Measurements from ENCODE around the gene TMA7. TPM values are rescaled to one million over a fixed set of nuclear protein-coding genes. Genes with fewer than 3 reads are reported as not detected.

Gene TMA7
- total and polyA plus RNA-seq, 9 of the 15 experiments (the other 6 are each of a cell fraction or from before 2014, with no cell fraction given): 209 to 1,003 (median 486) TPM

DNA sequence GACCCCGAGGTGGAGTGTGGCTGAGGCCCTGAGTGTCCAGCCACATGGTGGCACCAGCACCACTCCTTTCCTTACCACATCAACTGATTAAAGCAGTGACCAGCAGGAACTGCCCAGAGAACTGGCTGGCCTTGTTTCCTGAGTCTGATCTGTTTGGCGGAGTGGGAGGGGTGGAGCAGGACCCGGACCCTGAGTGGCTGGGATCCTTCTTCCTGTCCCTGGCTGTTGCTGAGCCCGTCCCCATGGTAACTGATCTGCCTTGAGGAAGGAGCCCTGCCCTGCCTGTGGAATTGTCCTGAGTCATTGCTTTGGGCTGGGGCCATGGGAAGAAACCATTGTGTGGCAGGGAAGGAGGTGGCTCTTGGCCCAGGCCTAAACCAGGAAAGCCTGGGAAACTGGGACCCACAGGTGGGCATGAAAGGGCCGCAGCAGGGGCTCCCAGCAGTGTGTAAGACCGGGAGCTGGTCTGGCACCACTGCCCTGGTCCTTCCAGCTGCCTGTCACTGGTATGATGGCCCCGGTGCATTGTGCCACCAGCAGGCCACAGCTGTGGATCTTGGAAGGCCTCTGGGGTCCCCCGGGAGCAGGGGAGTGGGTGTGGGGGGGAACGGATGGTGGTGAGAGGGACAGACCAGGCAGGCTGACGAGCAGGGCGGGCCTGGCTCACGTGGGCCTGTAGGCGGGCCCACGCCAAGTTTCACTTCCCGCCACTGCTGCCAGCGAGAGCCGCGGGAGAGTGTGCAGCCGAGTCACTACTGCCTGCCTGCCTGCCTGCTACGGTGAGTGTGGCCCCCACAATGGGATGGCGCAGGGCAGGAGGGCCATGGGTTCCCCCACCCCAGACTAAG, 25.7 kb downstream of the TMA7 start (continued):
- TF ChIP-seq ZNF518B (CRISPR knock-in tag; IDR thresholded peaks at IDR 0.05) (no peak), ZNF778 (CRISPR knock-in tag; IDR thresholded peaks at IDR 0.05) (no peak), CAMTA2 (CRISPR knock-in tag; conservative IDR thresholded peaks at IDR 0.05) (no peak), SP1 (CRISPR knock-in tag; IDR thresholded peaks at IDR 0.05) (no peak), KLF10 (CRISPR knock-in tag; IDR thresholded peaks at IDR 0.05) (no peak), ZSCAN29 (IDR thresholded peaks at IDR 0.05) (no peak), REST (IDR thresholded peaks at IDR 0.05; ENCODE audit: borderline replicate concordance) (peak; percentile 83), REST (CRISPR knock-in tag; IDR thresholded peaks at IDR 0.05; ENCODE audit: low read depth) (no peak), NCOA4 (IDR thresholded peaks at IDR 0.05; ENCODE audit: partially characterized antibody) (no peak), XRCC3 (IDR thresholded peaks at IDR 0.05) (no peak), EWSR1 (IDR thresholded peaks at IDR 0.05; ENCODE audit: borderline replicate concordance, low read depth, partially characterized antibody) (no peak), TSC22D4 (tag; IDR thresholded peaks at IDR 0.05) (no peak), PRPF4 (IDR thresholded peaks at IDR 0.05; ENCODE audit: insufficient read depth, low read depth, low read length, poor library complexity, severe bottlenecking) (no peak)
- TF ChIP-seq, protein P1, sequence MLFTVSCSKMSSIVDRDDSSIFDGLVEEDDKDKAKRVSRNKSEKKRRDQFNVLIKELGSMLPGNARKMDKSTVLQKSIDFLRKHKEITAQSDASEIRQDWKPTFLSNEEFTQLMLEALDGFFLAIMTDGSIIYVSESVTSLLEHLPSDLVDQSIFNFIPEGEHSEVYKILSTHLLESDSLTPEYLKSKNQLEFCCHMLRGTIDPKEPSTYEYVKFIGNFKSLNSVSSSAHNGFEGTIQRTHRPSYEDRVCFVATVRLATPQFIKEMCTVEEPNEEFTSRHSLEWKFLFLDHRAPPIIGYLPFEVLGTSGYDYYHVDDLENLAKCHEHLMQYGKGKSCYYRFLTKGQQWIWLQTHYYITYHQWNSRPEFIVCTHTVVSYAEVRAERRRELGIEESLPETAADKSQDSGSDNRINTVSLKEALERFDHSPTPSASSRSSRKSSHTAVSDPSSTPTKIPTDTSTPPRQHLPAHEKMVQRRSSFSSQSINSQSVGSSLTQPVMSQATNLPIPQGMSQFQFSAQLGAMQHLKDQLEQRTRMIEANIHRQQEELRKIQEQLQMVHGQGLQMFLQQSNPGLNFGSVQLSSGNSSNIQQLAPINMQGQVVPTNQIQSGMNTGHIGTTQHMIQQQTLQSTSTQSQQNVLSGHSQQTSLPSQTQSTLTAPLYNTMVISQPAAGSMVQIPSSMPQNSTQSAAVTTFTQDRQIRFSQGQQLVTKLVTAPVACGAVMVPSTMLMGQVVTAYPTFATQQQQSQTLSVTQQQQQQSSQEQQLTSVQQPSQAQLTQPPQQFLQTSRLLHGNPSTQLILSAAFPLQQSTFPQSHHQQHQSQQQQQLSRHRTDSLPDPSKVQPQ (CRISPR knock-in tag; IDR thresholded peaks at IDR 0.05; ENCODE audit: borderline replicate concordance): no peak

Measured in K562 (cell line).